Duodenal mucosa (tissue), 2 donors: ENCODE data around the gene GBE1.

Experiments
- H3K27ac ChIP-seq: one replicate; pipeline ENCODE4 v1.7.0; 2013; ENCODE audit warnings: low read depth, low read length
- H3K27me3 ChIP-seq, 2 donors: one replicate each; pipeline ENCODE4 v1.7.0; 2013; ENCODE audit warnings: low read length in 2 of 2, control low read depth in 1 of 2; ENCODE audit not compliant: insufficient read depth in 2 of 2, control insufficient read depth in 1 of 2
- H3K36me3 ChIP-seq, 2 donors: one replicate each; pipeline ENCODE4 v1.7.0; 2013; ENCODE audit warnings: low read length in 2 of 2, control low read depth in 1 of 2; ENCODE audit not compliant: insufficient read depth in 2 of 2, control insufficient read depth in 1 of 2
- H3K4me1 ChIP-seq, 2 donors: one replicate each; pipeline ENCODE4 v1.7.0; 2013; ENCODE audit warnings: low read length in 2 of 2, control low read depth in 1 of 2; ENCODE audit not compliant: insufficient read depth in 2 of 2, control insufficient read depth in 1 of 2
- H3K4me3 ChIP-seq, 2 donors: one replicate each; pipeline ENCODE4 v1.7.0; 2013; ENCODE audit warnings: low read length in 2 of 2, low read depth in 1 of 2
- H3K9ac ChIP-seq, 2 donors: one replicate each; pipeline ENCODE4 v1.7.0; 2013; ENCODE audit warnings: low read length in 2 of 2, low read depth in 1 of 2
- H3K9me3 ChIP-seq, 2 donors: one replicate each; pipeline ENCODE4 v1.7.0; 2013; ENCODE audit warnings: low read length in 2 of 2, control low read depth in 1 of 2; ENCODE audit not compliant: control insufficient read depth in 1 of 2

GBE1 gene

DNA sequence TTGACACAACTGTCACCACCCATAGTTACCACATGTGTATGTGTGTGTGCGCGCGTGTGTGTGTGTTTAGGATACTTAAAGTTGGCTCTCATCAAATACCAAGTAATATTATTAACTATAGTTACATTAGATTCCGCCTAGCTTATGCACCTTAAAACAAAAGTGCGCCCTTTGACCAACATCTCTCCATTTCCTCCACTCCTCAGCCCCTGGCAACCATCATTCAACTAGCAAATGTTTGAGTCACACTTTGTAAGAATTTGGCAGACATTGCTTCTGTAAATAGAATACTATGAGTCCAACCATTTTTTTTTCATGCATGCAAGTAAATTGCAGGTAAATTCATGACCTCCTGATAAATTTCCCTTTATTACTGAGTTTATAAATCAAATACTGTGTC is 169.3 kb downstream of the GBE1 start:
- H3K9me3 ChIP-seq: no peaks in the 10 kb centered on the region
- H3K4me3 ChIP-seq: no peak overlapping the region
- no peaks in the 10 kb centered on the region for H3K27me3 ChIP-seq
- H3K36me3 ChIP-seq: no peaks in the 10 kb centered on the region
- H3K27ac ChIP-seq: no peak overlapping the region
- H3K4me1 ChIP-seq: no peaks in the 10 kb centered on the region
- H3K9ac ChIP-seq: no peak overlapping the region

DNA sequence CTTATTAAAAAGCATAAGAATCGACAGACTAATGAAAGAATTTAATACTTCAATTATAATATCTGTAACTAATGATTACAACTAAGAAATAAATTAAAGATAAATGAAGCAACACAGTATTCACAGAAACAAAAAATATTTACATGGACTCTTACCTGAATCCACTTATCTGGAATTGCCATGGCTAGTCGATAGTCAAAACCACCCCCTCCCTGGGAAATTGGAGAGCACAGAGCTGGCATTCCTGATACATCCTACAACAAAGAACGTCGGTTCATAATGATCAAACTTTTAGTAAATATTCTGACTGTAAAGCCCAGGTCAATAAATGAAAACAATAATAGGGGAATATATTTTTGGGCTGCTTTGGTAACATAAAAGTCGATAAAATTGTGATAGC is 175.5 kb downstream of the GBE1 start:
- no peaks in the 10 kb centered on the region for H3K9me3 ChIP-seq
- H3K36me3 ChIP-seq: no peaks in the 10 kb centered on the region
- no peaks in the 10 kb centered on the region for H3K4me1 ChIP-seq
- H3K9ac ChIP-seq: no peak overlapping the region
- H3K27ac ChIP-seq: no peak overlapping the region
- H3K4me3 ChIP-seq: no peak overlapping the region
- no peaks in the 10 kb centered on the region for H3K27me3 ChIP-seq

DNA sequence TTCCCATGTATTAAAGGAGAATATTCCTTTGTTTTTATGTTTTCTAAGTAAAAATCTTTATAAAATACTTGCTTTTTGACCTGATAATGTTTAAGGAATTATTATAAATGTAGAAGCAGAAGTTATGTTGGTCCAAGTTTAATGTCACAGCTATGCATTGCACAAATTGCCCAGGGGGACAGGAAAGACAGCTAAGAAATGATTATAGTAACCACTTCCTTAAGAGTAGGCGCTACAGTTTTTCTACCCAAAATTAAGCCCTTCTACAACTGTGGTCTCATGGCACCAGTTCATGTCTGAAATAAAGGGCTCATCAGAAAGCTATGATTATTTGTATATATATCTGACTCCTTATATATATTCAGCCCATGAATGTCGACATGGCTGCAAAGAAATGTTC is 176.4 kb downstream of the GBE1 start:
- H3K4me1 ChIP-seq: no peaks in the 10 kb centered on the region
- H3K9ac ChIP-seq: no peak overlapping the region
- H3K9me3 ChIP-seq: no peaks in the 10 kb centered on the region
- no peaks in the 10 kb centered on the region for H3K27me3 ChIP-seq
- H3K4me3 ChIP-seq: no peak overlapping the region
- H3K36me3 ChIP-seq: no peaks in the 10 kb centered on the region
- H3K27ac ChIP-seq: no peak overlapping the region

DNA sequence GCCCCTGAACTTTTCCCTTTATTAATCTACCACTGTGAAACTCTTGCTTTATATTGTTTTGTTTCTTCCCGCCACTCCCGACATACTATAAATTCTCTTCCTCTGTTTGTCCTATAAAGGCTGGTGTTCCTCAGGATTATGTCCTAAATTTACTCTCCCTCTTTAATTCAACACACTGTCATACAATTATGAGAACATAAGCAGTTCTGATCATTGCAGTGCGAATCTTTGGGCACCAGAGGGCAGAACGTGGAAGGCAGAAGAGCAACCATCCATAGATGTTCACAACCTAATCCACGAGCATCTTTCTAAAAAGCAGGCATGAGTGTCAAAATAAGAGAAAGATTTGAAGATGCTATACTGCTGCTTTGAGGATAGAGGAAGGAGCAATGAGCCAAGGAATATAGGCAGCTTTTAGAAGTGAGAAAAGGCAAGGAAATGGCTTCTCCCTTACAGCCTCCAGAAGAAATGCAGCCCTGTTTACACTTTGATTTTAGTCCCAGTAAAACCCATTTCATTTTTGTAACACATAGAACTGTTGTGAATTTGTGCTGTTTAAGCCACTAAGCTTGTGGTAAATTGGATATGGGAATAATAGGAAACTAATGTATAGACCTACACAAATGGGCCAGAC is 179.4 kb downstream of the GBE1 start:
- Histone ChIP-seq H3K36me3 (no peaks in the 10 kb centered on the region), H3K27me3 (no peaks in the 10 kb centered on the region), H3K9me3 (no peaks in the 10 kb centered on the region), H3K27ac (no peak overlapping the region), H3K9ac (no peak overlapping the region), H3K4me3 (no peak overlapping the region), H3K4me1 (no peaks in the 10 kb centered on the region)

DNA sequence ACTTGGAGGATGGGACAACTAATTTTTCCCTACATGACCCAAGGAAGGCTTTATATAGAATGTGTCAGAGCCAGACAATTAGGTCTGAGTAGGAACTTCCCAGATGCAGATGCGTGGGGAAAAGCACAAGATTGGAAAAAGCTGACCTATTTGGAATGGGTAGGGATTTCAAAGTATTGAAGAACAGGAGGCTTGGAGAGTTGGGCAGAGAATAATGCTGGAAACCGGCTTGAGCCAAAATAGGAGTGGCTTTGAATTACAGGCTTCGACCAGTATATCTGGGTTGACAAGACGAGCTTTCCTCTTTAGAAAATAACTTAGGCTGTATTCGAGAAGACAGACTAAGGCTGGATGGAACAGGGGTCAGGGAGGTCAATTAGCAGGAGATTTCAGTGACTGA is 181.1 kb downstream of the GBE1 start:
- no peaks in the 10 kb centered on the region for H3K27me3 ChIP-seq
- H3K4me3 ChIP-seq: no peak overlapping the region
- H3K9me3 ChIP-seq: no peaks in the 10 kb centered on the region
- H3K4me1 ChIP-seq: no peaks in the 10 kb centered on the region
- H3K36me3 ChIP-seq: no peaks in the 10 kb centered on the region
- no peak overlapping the region for H3K27ac ChIP-seq
- H3K9ac ChIP-seq: no peak overlapping the region

DNA sequence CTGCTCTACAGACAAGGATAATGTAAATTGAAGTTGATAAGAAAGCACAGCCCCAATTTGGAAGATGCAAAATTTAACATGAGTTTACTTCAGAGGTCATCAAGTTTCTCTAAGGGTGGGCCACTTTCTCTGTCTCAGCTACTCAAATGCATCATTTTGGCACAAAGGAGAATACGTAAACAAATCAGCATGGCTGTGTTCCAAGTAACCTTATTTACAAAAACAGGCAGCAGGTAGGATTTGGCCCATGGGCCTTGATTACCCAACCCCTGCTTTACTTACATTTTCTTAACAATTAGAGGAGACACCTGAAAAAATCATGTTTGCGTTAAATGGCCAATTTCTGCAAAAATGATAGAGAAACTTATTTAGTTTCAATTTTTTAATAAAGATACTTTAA is 181.7 kb downstream of the GBE1 start:
- Histone ChIP-seq H3K36me3 (no peaks in the 10 kb centered on the region), H3K4me1 (no peaks in the 10 kb centered on the region), H3K27ac (no peak overlapping the region), H3K9ac (no peak overlapping the region), H3K4me3 (no peak overlapping the region), H3K27me3 (no peaks in the 10 kb centered on the region), H3K9me3 (no peaks in the 10 kb centered on the region)

DNA sequence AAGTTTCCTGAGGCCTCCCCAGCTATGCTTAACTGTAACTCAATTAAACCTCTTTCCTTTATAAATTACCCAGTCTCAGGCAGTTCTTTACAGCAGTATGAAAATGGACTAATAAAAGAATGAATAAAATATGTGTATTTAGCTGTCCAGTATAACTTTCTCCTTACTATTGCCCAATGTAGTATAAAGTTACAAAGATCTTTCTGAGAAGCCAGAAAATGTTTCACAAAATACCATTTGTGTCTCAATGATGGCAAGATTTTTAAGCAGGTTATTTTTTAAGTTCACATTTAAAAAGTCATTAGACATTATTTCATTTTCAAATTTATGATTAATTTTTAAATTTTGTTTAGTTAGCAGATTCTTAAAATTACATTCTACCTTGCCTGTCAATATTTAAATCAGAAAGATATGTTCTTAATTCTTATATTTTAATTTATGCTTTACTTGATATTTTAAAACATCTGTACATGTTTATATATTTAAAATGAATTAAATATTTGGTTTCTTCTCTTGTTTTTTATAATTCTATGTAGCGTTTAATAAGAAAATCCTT is 189.2 kb downstream of the GBE1 start:
- no peak overlapping the region for H3K4me3 ChIP-seq
- H3K9ac ChIP-seq: no peak overlapping the region
- H3K4me1 ChIP-seq: no peaks in the 10 kb centered on the region
- H3K27ac ChIP-seq: no peak overlapping the region
- no peaks in the 10 kb centered on the region for H3K27me3 ChIP-seq
- H3K9me3 ChIP-seq: no peaks in the 10 kb centered on the region
- no peaks in the 10 kb centered on the region for H3K36me3 ChIP-seq

DNA sequence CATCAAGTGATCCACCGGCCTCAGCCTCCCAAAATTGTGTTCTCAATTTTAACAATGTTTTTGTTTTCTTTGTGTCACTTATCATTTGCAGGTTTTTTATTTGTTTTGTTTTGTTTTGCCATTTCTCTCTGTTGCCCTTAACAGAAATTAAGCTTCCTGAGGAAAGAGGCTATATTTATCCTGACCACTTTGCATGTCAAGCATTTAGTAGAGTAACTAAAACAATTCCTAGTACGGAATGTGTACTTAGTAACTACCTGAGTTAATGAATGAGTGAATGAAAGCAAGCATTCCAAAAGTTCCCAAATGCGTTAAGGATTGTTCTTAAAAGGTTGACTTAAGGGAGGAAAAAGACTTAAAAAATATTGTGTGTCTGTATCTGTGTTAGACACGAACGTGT is 193.1 kb downstream of the GBE1 start:
- Histone ChIP-seq H3K4me1 (no peaks in the 10 kb centered on the region), H3K9me3 (no peaks in the 10 kb centered on the region), H3K9ac (no peak overlapping the region), H3K4me3 (no peak overlapping the region), H3K36me3 (no peaks in the 10 kb centered on the region), H3K27me3 (no peaks in the 10 kb centered on the region), H3K27ac (no peak overlapping the region)

DNA sequence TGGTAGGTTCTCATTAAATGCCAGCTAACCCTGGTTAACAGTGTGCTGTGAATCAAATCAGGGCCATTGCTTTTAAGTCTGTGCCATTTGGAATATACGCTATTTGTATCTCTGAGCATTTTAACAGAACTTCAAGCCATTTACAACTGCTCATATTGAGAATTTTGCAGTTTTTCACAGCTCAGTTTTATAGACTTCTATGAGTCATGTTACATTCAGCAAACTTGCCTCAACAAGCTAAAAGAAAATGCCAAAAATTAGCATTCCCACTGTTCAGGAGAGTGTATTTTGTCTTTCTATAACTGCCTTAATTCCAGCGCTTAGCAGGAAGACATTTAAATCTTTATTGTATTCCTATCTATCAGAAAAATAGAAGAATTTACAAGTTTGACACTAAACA is 196.4 kb downstream of the GBE1 start:
- Histone ChIP-seq H3K4me3 (no peak overlapping the region), H3K27me3 (no peaks in the 10 kb centered on the region), H3K27ac (no peak overlapping the region), H3K4me1 (no peaks in the 10 kb centered on the region), H3K9ac (no peak overlapping the region), H3K9me3 (no peaks in the 10 kb centered on the region), H3K36me3 (no peaks in the 10 kb centered on the region)

DNA sequence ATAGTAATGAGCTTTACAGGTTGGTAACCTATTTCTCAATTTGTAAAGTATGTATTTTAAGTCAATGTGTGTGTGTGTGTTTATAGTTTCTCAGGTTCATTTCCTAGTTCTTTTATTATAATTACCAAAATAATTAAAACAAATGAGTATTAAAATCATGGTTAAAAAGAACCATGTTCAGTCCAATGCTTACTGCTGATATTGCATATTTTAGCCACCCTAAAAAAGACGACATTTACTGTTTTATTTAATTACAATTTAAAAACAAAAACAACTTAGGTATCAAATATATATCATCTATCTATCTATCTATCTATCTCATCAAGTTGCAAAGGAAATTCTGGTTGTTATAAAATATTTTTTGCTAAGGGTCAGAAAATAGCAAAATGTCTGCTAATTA is 203.3 kb downstream of the GBE1 start:
- no peak overlapping the region for H3K4me3 ChIP-seq
- H3K4me1 ChIP-seq: no peaks in the 10 kb centered on the region
- no peaks in the 10 kb centered on the region for H3K9me3 ChIP-seq
- H3K36me3 ChIP-seq: no peaks in the 10 kb centered on the region
- no peak overlapping the region for H3K27ac ChIP-seq
- H3K27me3 ChIP-seq: no peaks in the 10 kb centered on the region
- H3K9ac ChIP-seq: no peak overlapping the region

DNA sequence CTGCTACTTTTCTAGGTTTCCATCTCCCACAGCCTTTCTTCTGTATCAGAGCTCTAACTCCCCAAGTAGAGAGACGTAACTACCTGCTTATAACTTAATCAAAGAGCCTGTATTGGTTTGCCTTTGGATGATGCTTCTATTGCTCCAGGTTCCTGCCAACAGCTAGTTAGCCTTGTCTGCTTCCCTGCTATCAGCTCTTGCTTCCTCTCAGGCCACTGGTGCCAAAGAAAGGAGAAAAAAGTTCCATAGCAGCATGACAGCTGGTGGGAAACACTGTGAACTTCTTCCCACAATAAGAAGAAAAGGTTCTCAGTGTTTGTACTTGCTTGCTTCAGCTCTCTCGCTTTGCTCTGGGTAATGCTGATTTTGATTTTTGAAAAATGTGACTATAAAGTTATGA is 206.6 kb downstream of the GBE1 start:
- Histone ChIP-seq H3K9ac (no peak overlapping the region), H3K27ac (no peak overlapping the region)

More for the DNA sequence above, 206.6 kb downstream of the GBE1 start:
- Histone ChIP-seq H3K9me3 (no peaks in the 10 kb centered on the region), H3K27me3 (no peaks in the 10 kb centered on the region), H3K4me3 (no peak overlapping the region), H3K36me3 (no peaks in the 10 kb centered on the region), H3K4me1 (no peaks in the 10 kb centered on the region)
